OCI-LY1 (cell line): ENCODE measurements around the gene KLHL29.

Experiments used
- H2AFZ ChIP-seq: fragments of 200-600 bp; sonication (generic), shearing (Covaris generic); 2 replicates; pipeline ENCODE4 v1.6.0; 2014; ENCODE audit warnings: antibody characterized with exemption, mild to moderate bottlenecking, low read length
- H3F3A ChIP-seq: fragments of 200-600 bp; sonication (generic), shearing (Covaris generic); 2 replicates; pipeline ENCODE4 v1.6.0; 2014; ENCODE audit warnings: mild to moderate bottlenecking, antibody characterized with exemption, low read length, moderate library complexity; ENCODE audit not compliant: insufficient read depth
- H3K27ac ChIP-seq: fragments of 200-600 bp; sonication (generic); 2 replicates; pipeline ENCODE4 v1.5.1; 2014; ENCODE audit warnings: low read length, mixed run types, mild to moderate bottlenecking, low read depth; ENCODE audit not compliant: poor library complexity, severe bottlenecking
- H3K27me3 ChIP-seq: fragments of 200-600 bp; sonication (generic); 2 replicates; pipeline ENCODE4 v1.6.0; 2014; ENCODE audit warnings: antibody characterized with exemption, mild to moderate bottlenecking, low read length, moderate library complexity; ENCODE audit not compliant: insufficient read depth
- H3K36me3 ChIP-seq: fragments of 200-600 bp; sonication (generic); 2 replicates; pipeline ENCODE4 v1.6.1; 2014; ENCODE audit warnings: mild to moderate bottlenecking, antibody characterized with exemption, low read length, moderate library complexity, mixed read lengths; ENCODE audit not compliant: insufficient read depth
- H3K4me1 ChIP-seq: fragments of 200-600 bp; sonication (generic); 2 replicates; pipeline ENCODE4 v1.5.1; 2014; ENCODE audit warnings: mild to moderate bottlenecking, low read length, moderate library complexity; ENCODE audit not compliant: insufficient read depth, severe bottlenecking
- H3K4me2 ChIP-seq: fragments of 200-600 bp; sonication (generic), shearing (Covaris generic); 2 replicates; pipeline ENCODE4 v1.6.1; 2014; ENCODE audit warnings: low read length
- H3K4me3 ChIP-seq: fragments of 200-600 bp; sonication (generic); 2 replicates; pipeline ENCODE4 v1.5.1; 2014; ENCODE audit warnings: low read length, low read depth, mild to moderate bottlenecking, mixed read lengths; ENCODE audit not compliant: poor library complexity, severe bottlenecking
- H3K79me2 ChIP-seq: fragments of 200-600 bp; shearing (Covaris generic); 2 replicates; pipeline ENCODE4 v1.6.1; 2016; ENCODE audit warnings: mixed run types, low read length, mixed read lengths; ENCODE audit not compliant: insufficient read depth
- H3K9ac ChIP-seq: fragments of 200-600 bp; sonication (generic), shearing (Covaris generic); 2 replicates; pipeline ENCODE4 v1.6.1; 2014; ENCODE audit warnings: mild to moderate bottlenecking, low read length, mixed read lengths
- H3K9me2 ChIP-seq: fragments of 200-600 bp; sonication (generic), shearing (Covaris generic); 2 replicates; pipeline ENCODE4 v1.6.1; 2014; ENCODE audit warnings: low read depth, mild to moderate bottlenecking, low read length, mixed read lengths
- H3K9me3 ChIP-seq: fragments of 200-600 bp; shearing (Covaris generic); 2 replicates; pipeline ENCODE4 v1.6.1; 2014; ENCODE audit warnings: low read length, mixed read lengths
- H4K20me1 ChIP-seq: fragments of 200-600 bp; sonication (generic), shearing (Covaris generic); 2 replicates; pipeline ENCODE4 v1.6.0; 2016; ENCODE audit warnings: mild to moderate bottlenecking, low read length; ENCODE audit not compliant: insufficient read depth
- EZH2 ChIP-seq: fragments of 200-600 bp; sonication (generic), shearing (Covaris generic); IDR thresholded peaks from 2 replicates; pipeline ENCODE4 v1.8.0; 2017; ENCODE audit warnings: borderline replicate concordance, mixed run types, mild to moderate bottlenecking, antibody characterized with exemption, low read length, moderate library complexity, mixed read lengths
- TF ChIP-seq, protein P1 (sequence below): fragments of 200-600 bp; sonication (generic), shearing (Covaris generic); IDR thresholded peaks from 2 replicates; pipeline ENCODE4 v1.5.1; 2017; ENCODE audit warnings: mild to moderate bottlenecking, antibody characterized with exemption, low read length, moderate library complexity, mixed read lengths

KLHL29 gene

DNA sequence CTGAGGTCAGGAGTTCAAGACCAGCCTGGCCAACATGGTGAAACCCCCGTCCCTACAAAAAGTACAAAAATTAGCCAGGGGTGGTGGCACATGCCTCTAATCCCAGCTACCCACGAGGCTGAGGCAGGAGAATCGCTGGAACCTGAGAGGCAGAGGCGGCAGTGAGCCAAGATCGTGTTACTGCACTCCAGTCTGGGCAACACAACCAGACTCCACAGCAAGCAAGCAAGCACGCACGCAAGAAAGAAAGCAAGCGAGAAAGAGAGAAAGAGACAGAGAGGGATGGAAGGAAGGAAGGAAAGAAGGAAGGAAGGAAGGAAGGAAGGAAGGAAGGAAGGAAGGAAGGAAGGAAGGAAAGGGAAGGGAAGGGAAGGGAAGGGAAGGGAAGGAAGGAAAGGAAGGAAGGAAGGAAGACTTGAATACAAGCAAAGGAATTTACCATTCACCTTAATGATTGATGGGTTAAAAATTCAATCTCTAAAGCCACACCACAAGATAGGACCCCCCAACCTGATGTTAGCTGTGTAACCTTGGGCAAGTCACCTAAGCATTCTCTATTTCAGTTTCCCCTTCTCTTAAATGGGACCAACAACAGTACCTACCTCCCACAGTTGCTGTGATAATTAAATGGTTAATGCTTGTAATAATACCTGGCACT, 360.2 kb downstream of the KLHL29 start:
- Histone ChIP-seq H3K4me2 (no peak overlapping the region), H3K27ac (peak overlapping the region; percentile 48), H3K4me1 (peaks cover 16% of the 10 kb centered on the region), H3K9ac (no peak overlapping the region), H3K36me3 (no peaks in the 10 kb centered on the region; the same call in 1 of the 2 replicates), H2AFZ (no peak overlapping the region), H4K20me1 (no peaks in the 10 kb centered on the region), H3K9me2 (no peaks in the 10 kb centered on the region), H3K79me2 (no peaks in the 10 kb centered on the region), H3F3A (no peaks in the 10 kb centered on the region), H3K4me3 (no peak overlapping the region), H3K27me3 (no peaks in the 10 kb centered on the region), H3K9me3 (no peaks in the 10 kb centered on the region)
- TF ChIP-seq, protein P1, sequence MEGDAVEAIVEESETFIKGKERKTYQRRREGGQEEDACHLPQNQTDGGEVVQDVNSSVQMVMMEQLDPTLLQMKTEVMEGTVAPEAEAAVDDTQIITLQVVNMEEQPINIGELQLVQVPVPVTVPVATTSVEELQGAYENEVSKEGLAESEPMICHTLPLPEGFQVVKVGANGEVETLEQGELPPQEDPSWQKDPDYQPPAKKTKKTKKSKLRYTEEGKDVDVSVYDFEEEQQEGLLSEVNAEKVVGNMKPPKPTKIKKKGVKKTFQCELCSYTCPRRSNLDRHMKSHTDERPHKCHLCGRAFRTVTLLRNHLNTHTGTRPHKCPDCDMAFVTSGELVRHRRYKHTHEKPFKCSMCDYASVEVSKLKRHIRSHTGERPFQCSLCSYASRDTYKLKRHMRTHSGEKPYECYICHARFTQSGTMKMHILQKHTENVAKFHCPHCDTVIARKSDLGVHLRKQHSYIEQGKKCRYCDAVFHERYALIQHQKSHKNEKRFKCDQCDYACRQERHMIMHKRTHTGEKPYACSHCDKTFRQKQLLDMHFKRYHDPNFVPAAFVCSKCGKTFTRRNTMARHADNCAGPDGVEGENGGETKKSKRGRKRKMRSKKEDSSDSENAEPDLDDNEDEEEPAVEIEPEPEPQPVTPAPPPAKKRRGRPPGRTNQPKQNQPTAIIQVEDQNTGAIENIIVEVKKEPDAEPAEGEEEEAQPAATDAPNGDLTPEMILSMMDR: no peak
- TF ChIP-seq EZH2: no peak

- Histone ChIP-seq H3K4me1 (peaks cover 16% of the 10 kb centered on the region), H3K4me3 (no peak overlapping the region), H3K27me3 (no peaks in the 10 kb centered on the region), H3K27ac (peak overlapping the region; percentile 48), H3K4me2 (no peak overlapping the region), H2AFZ (no peak overlapping the region), H3F3A (no peaks in the 10 kb centered on the region), H3K79me2 (no peaks in the 10 kb centered on the region), H3K36me3 (peaks cover 3% of the 10 kb centered on the region; the same call in 1 of the 2 replicates), H3K9me2 (no peaks in the 10 kb centered on the region), H4K20me1 (no peaks in the 10 kb centered on the region), H3K9me3 (no peaks in the 10 kb centered on the region), H3K9ac (no peak overlapping the region)
- TF ChIP-seq, protein P1: no peak
- no peak for TF ChIP-seq EZH2
Observed at GRCh38 chr2:23745726-23746105, 360.7 kb downstream of the KLHL29 start.

DNA sequence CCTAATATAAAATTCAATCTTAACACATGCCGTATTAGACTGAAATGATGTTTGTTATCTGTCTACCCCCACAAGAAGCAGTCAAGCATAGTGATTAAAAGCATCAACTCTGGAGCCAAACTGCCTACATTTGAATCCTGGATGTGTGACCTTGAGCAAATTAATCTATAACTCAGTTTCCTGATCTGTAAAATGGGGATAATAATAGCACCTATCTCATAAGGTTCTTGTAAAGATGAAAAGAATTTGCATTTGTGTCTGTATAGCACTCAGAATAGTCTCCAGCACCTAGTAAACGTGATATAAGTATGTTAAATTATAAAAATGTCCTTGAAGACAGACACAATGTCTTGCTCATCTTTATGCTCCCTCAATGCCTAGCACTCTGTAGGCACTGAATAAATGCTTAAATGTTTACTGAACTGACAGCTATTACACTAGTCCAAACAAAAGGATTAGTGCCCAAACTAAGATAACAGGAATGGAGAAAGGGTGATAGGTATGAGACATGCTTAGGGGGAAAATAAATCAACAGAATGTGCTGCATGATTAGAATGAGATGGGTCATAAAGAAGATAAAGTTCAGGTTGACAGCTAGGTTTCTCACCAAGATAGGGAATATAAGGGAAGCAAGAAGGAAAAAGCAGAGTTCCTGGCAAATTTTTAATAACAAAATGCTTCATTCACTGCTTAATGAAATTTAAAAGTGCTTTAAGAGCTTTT, 361.3 kb downstream of the KLHL29 start:
- peaks cover 9% of the 10 kb centered on the region; the same call in 1 of the 2 replicates for H3K36me3 ChIP-seq
- H3K9me2 ChIP-seq: no peaks in the 10 kb centered on the region
- no peaks in the 10 kb centered on the region for H4K20me1 ChIP-seq
- H3K4me1 ChIP-seq: peaks cover 16% of the 10 kb centered on the region
- H3K79me2 ChIP-seq: no peaks in the 10 kb centered on the region
- H3K9ac ChIP-seq: no peak overlapping the region
- TF ChIP-seq, protein P1: no peak
- TF ChIP-seq EZH2: no peak
- H3F3A ChIP-seq: no peaks in the 10 kb centered on the region
- H3K9me3 ChIP-seq: no peaks in the 10 kb centered on the region
- H3K4me3 ChIP-seq: no peak overlapping the region
- no peaks in the 10 kb centered on the region for H3K27me3 ChIP-seq
- H2AFZ ChIP-seq: no peak overlapping the region
- H3K4me2 ChIP-seq: no peak overlapping the region
- H3K27ac ChIP-seq: peak overlapping the region; percentile 48
